ENCODE measurements around the gene DTX3L.

- TF ChIP-seq YY1 (IDR thresholded peaks at IDR 0.05; ENCODE audit: insufficient read depth, insufficient read length) (no peak), ZNF274 (IDR thresholded peaks at IDR 0.05; ENCODE audit: low read depth, low read length) (no peak), SUZ12 (IDR thresholded peaks at IDR 0.05; ENCODE audit: extremely low read depth, insufficient read depth, insufficient read length) (no peak)
Measured at GRCh38 chr3:122608916-122609315, 44.8 kb downstream of the DTX3L start.

Measured in NT2/D1 (cell line).